AG04450 (cell line): ENCODE results near the gene RAPGEF1. TPM values are rescaled to one million over a fixed set of nuclear protein-coding genes. Genes with fewer than 3 reads are reported as not detected.

Experiments used
- CTCF ChIA-PET: fragments of 300-600, 350-600 bp; formaldehyde crosslinking; extraction: SDS; loops from one replicate; lab custom pipeline; 2022; ENCODE audit warnings: antibody characterized with exemption, inconsistent platforms; lab: Charles Lee
- POLR2A ChIA-PET: fragments of 350-600 bp; formaldehyde crosslinking; extraction: SDS; loops from one replicate; lab custom pipeline; 2021; ENCODE audit warnings: antibody characterized with exemption, inconsistent platforms; lab: Yijun Ruan, JAX
- DNase-seq: peaks from one replicate; pipeline ENCODE4 v3.0.0-alpha.2; 2011; ENCODE audit warnings: low read depth, low spot score
- H3K27ac ChIP-seq: one replicate; pipeline ENCODE4 v1.5.1; 2012; ENCODE audit warnings: low read depth, low read length, control low read depth
- H3K27me3 ChIP-seq: one replicate; pipeline ENCODE4 v1.6.0; 2012; ENCODE audit warnings: low read length; ENCODE audit not compliant: control insufficient read depth, insufficient read depth
- H3K4me3 ChIP-seq: 2 replicates; pipeline ENCODE4 v1.5.1; 2011; ENCODE audit warnings: mild to moderate bottlenecking, low read depth, low read length, control low read depth
- H3K9me3 ChIP-seq: 2 replicates; pipeline ENCODE4 v1.5.1; 2012; ENCODE audit warnings: low read length; ENCODE audit not compliant: control insufficient read depth, insufficient read depth
- CTCF ChIP-seq: IDR thresholded peaks from 2 replicates; pipeline ENCODE4 v1.5.1; 2011; ENCODE audit warnings: low read depth, low read length, control low read depth, inconsistent platforms
- polyA plus RNA-seq: library from polyadenylated mRNA; depleted of rRNA; stranded (reverse); fragments of >200 nt; gene quantifications from 2 replicates; pipeline ENCODE4 v1.2.3, GENCODE V29; 2011

RAPGEF1 gene
- polyA plus RNA-seq, 1 experiment = 27.6 TPM

DNA sequence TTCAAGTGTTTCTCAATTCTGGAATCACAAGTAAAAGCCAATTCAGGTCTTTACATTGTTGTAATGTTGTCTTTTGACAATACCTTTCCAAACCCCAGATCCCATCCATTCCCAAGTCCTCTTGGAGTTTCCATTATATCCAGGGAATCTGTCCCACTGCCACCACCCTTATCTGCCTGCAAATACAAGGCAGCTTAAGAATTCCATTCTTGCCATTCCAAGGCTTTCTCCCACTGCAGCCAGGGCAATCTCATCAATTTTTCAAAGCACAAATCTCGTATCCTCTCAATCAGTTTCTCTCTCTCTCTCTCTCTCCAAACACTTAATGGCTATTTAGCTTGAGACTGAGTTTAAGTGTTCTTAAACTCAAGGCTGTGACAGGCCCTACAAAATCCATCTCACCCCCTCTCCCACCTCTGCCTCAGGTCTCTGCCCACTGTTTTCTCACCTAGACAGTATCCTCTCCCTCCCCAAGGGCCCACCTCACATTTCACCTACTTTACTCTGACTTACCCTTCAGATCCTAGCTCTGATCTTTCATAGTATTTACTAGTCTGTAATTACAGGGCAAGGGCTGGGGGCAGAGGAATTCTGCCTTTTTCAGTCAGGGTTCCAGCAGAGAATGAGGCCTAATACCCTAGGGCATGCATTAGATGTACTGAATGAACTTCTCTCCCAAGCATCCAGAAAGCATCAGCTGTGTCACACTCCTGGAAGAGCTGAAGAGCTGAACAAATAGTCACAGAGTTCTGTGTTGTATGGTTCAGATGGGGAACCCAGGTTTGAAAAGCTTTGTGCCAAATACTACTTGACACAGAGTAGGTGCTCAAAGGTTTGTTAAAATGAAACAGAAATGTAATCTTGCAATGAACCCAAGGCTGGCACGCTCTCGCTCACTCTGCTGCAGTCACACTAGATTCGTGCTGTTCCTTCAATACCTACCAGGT is 46.0 kb downstream of the RAPGEF1 start:
- H3K27me3 ChIP-seq = no peaks in the 10 kb centered on the region
- POLR2A ChIA-PET = no interaction called here
- H3K9me3 ChIP-seq = no peaks in the 10 kb centered on the region
- H3K4me3 ChIP-seq = no peak overlapping the region
- no peak for DNase-seq
- TF ChIP-seq CTCF = no peak
- H3K27ac ChIP-seq = no peak overlapping the region
- CTCF ChIA-PET = interaction anchor here (0.6 kb wide), 1 partner anchor 53 kb away, joined by 7 read pairs; no protein-coding TSS in a partner anchor

- TF ChIP-seq CTCF = no peak
- DNase-seq = no peak
- no peak overlapping the region for H3K27ac ChIP-seq
- no peaks in the 10 kb centered on the region for H3K27me3 ChIP-seq
- CTCF ChIA-PET = interaction anchor here (0.7 to 1.4 kb wide), 2 partner anchors 24 to 47 kb away, joined by 3 read pairs; partner anchors contain the start of gene RAPGEF1
- POLR2A ChIA-PET = no interaction called here
- no peak overlapping the region for H3K4me3 ChIP-seq
- no peaks in the 10 kb centered on the region for H3K9me3 ChIP-seq
Observed at GRCh38 chr9:131692612-131693562, 47.0 kb downstream of the RAPGEF1 start.

- H3K9me3 ChIP-seq = no peaks in the 10 kb centered on the region
- ChIA-PET POLR2A (no interaction called here), CTCF (interaction anchor here (0.7 to 1.4 kb wide), 2 partner anchors 24 to 48 kb away, joined by 3 read pairs; partner anchors contain the start of gene RAPGEF1)
- H3K27ac ChIP-seq = no peak overlapping the region
- TF ChIP-seq CTCF = no peak
- H3K4me3 ChIP-seq = no peak overlapping the region
- H3K27me3 ChIP-seq = no peaks in the 10 kb centered on the region
- DNase-seq = no peak
Observed at GRCh38 chr9:131691969-131692611, 47.8 kb downstream of the RAPGEF1 start.

DNA sequence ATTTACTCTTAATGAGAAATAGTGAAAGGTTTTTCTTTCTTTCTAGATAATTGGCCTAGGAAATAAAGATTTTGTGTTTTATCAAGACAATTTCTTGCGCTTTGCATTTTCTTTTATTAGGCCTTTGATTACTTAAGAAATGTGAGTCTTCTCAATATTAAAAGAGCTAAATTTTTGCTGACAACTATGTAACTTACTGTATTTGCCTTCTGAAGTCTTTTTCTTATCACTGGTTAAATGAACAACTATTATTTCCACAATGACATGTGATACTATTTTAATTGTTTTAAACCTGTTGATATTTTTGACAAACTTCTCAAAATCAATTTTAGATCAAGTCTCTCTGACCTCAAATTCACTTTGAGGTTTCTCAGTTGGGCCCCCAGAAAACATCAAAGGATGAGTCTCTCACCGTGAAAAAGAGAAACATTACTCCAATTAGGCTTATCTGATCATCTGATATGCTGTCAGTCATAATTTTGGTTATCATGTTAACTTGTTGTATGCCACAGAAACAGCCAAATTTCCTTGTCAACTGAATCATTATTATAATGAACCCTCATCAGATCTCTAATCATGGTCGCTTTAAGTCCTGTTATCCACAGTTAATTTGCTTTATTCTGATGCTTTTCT is 48.8 kb downstream of the RAPGEF1 start:
- POLR2A ChIA-PET = no interaction called here

More for the DNA sequence above, 48.8 kb downstream of the RAPGEF1 start:
- Histone ChIP-seq H3K4me3 (no peak overlapping the region), H3K27me3 (no peaks in the 10 kb centered on the region), H3K9me3 (no peaks in the 10 kb centered on the region), H3K27ac (no peak overlapping the region)
- TF ChIP-seq CTCF = no peak
- CTCF ChIA-PET = interaction anchor here (1.2 kb wide), 1 partner anchor 49 kb away, joined by 3 read pairs; no protein-coding TSS in a partner anchor
- DNase-seq = no peak
